GM18498 (cell line): ENCODE data around the gene CTNNBL1.

ENCODE experiments used
- ATAC-seq: cut with Tn5 transposase; IDR thresholded peaks from one replicate; pipeline ENCODE4 v1.9.1; 2021; ENCODE audit warnings: mild to moderate bottlenecking, moderate library complexity; ENCODE audit not compliant: unreplicated experiment

CTNNBL1 gene

GRCh38 chr20:37808233-37809070, 114.6 kb downstream of the CTNNBL1 start:
- no peak for ATAC-seq

- no peak for ATAC-seq
These were observed 116.2 kb downstream of the CTNNBL1 start for GRCh38 chr20:37810027-37810426.

GRCh38 chr20:37816003-37816402, 122.2 kb downstream of the CTNNBL1 start:
- no peak for ATAC-seq

GRCh38 chr20:37816726-37817125, 122.9 kb downstream of the CTNNBL1 start:
- ATAC-seq: no peak

- ATAC-seq: no peak
These were observed 127.9 kb downstream of the CTNNBL1 start for GRCh38 chr20:37821696-37822095.

- no peak for ATAC-seq
These were observed 128.3 kb downstream of the CTNNBL1 start for GRCh38 chr20:37822141-37822601.

- no peak for ATAC-seq
These were observed 129.6 kb downstream of the CTNNBL1 start for GRCh38 chr20:37823296-37823980.

- ATAC-seq: no peak
These were observed 133.8 kb downstream of the CTNNBL1 start for GRCh38 chr20:37827605-37828004.

GRCh38 chr20:37828684-37829083, 134.9 kb downstream of the CTNNBL1 start:
- ATAC-seq: no peak

GRCh38 chr20:37829128-37829527, 135.3 kb downstream of the CTNNBL1 start:
- no peak for ATAC-seq

- ATAC-seq: no peak
These were observed 139.5 kb downstream of the CTNNBL1 start for GRCh38 chr20:37833221-37833896.

- ATAC-seq: no peak
These were observed 143.1 kb downstream of the CTNNBL1 start for GRCh38 chr20:37836926-37837325.

GRCh38 chr20:37837924-37838323, 144.1 kb downstream of the CTNNBL1 start:
- ATAC-seq: no peak

- ATAC-seq: no peak
These were observed 145.1 kb downstream of the CTNNBL1 start for GRCh38 chr20:37838769-37839431.

- ATAC-seq: no peak
These were observed 145.6 kb downstream of the CTNNBL1 start for GRCh38 chr20:37839432-37839827.

- no peak for ATAC-seq
These were observed 146.1 kb downstream of the CTNNBL1 start for GRCh38 chr20:37839955-37840354.

GRCh38 chr20:37841389-37841788, 147.6 kb downstream of the CTNNBL1 start:
- no peak for ATAC-seq

GRCh38 chr20:37841971-37842370, 148.1 kb downstream of the CTNNBL1 start:
- no peak for ATAC-seq

- ATAC-seq: no peak
These were observed 151.4 kb downstream of the CTNNBL1 start for GRCh38 chr20:37845241-37845681.

GRCh38 chr20:37845878-37846277, 152.0 kb downstream of the CTNNBL1 start:
- no peak for ATAC-seq

GRCh38 chr20:37846573-37846972, 152.7 kb downstream of the CTNNBL1 start:
- no peak for ATAC-seq
